GM18505 (cell line): ENCODE results near the gene NEUROD2.

ENCODE experiments used
- ATAC-seq: cut with Tn5 transposase; IDR thresholded peaks from one replicate; pipeline ENCODE4 v1.9.1; 2021; ENCODE audit not compliant: unreplicated experiment
- POLR2A ChIP-seq: IDR thresholded peaks from 4 replicates; pipeline ENCODE4 v1.6.1; 2011; ENCODE audit warnings: borderline replicate concordance; ENCODE audit not compliant: insufficient read depth, insufficient read length; ENCODE audit errors: extremely low read depth

Gene NEUROD2

GRCh38 chr17:39581071-39581758 is 26.5 kb downstream of the NEUROD2 start:
- ATAC-seq: no peak
- no peak for TF ChIP-seq POLR2A

- no peak for ATAC-seq
- TF ChIP-seq POLR2A: no peak
Measured at GRCh38 chr17:39580082-39580468, 27.6 kb downstream of the NEUROD2 start.

GRCh38 chr17:39579318-39580081 is 28.2 kb downstream of the NEUROD2 start:
- no peak for ATAC-seq
- no peak for TF ChIP-seq POLR2A

- no peak for ATAC-seq
- no peak for TF ChIP-seq POLR2A
Measured at GRCh38 chr17:39578272-39578671, 29.4 kb downstream of the NEUROD2 start.

GRCh38 chr17:39576187-39576586 is 31.5 kb downstream of the NEUROD2 start:
- no peak for ATAC-seq
- TF ChIP-seq POLR2A: no peak

- no peak for ATAC-seq
- TF ChIP-seq POLR2A: no peak
Measured at GRCh38 chr17:39573447-39574298, 34.0 kb downstream of the NEUROD2 start.

GRCh38 chr17:39572121-39572520 is 35.6 kb downstream of the NEUROD2 start:
- ATAC-seq: no peak

GRCh38 chr17:39569126-39569525 is 38.6 kb downstream of the NEUROD2 start:
- no peak for TF ChIP-seq POLR2A
- no peak for ATAC-seq

More at GRCh38 chr17:39572121-39572520, 35.6 kb downstream of the NEUROD2 start:
- no peak for TF ChIP-seq POLR2A

- TF ChIP-seq POLR2A: no peak
- no peak for ATAC-seq
Measured at GRCh38 chr17:39568702-39569101, 39.0 kb downstream of the NEUROD2 start.

GRCh38 chr17:39566094-39566850 is 41.4 kb downstream of the NEUROD2 start:
- TF ChIP-seq POLR2A: no peak
- no peak for ATAC-seq

- TF ChIP-seq POLR2A: no peak
- no peak for ATAC-seq
Measured at GRCh38 chr17:39564211-39564848, 43.4 kb downstream of the NEUROD2 start.

- no peak for TF ChIP-seq POLR2A
- no peak for ATAC-seq
Measured at GRCh38 chr17:39563476-39563875, 44.2 kb downstream of the NEUROD2 start.
